ENCODE measurements around the gene MON2.

The MON2 gene

GRCh38 chr12:62621101-62621638 lies 154.5 kb downstream of the MON2 start:
- DNase-seq, result no peak

- DNase-seq, result no peak
These were observed 155.6 kb downstream of the MON2 start for GRCh38 chr12:62622177-62622576.

GRCh38 chr12:62625228-62625627 lies 158.6 kb downstream of the MON2 start:
- peak; percentile 73 for DNase-seq

GRCh38 chr12:62627181-62627580 lies 160.6 kb downstream of the MON2 start:
- no peak for DNase-seq

GRCh38 chr12:62629413-62629812 lies 162.8 kb downstream of the MON2 start:
- DNase-seq, result no peak

GRCh38 chr12:62629971-62630739 lies 163.5 kb downstream of the MON2 start:
- DNase-seq, result no peak

- peak; percentile 99 for DNase-seq
These were observed 165.1 kb downstream of the MON2 start for GRCh38 chr12:62631471-62632410.

- DNase-seq, result peak; percentile 67
These were observed 165.8 kb downstream of the MON2 start for GRCh38 chr12:62632411-62632918.

GRCh38 chr12:62635649-62636048 lies 169.0 kb downstream of the MON2 start:
- DNase-seq, result no peak

GRCh38 chr12:62637679-62638078 lies 171.1 kb downstream of the MON2 start:
- DNase-seq, result no peak

GRCh38 chr12:62640910-62641448 lies 174.4 kb downstream of the MON2 start:
- DNase-seq, result peak; percentile 63

- DNase-seq, result no peak
These were observed 175.9 kb downstream of the MON2 start for GRCh38 chr12:62642486-62642885.

- peak; percentile 78 for DNase-seq
These were observed 176.9 kb downstream of the MON2 start for GRCh38 chr12:62643486-62643885.

GRCh38 chr12:62646566-62646965 lies 179.9 kb downstream of the MON2 start:
- no peak for DNase-seq

- DNase-seq, result no peak
These were observed 181.0 kb downstream of the MON2 start for GRCh38 chr12:62647586-62647985.

- DNase-seq, result no peak
These were observed 182.9 kb downstream of the MON2 start for GRCh38 chr12:62649412-62650138.

Data from fibroblast of upper back skin (primary cell).